ENCODE results near the gene MBNL2. TPM values are rescaled to one million over a fixed set of nuclear protein-coding genes. Genes with fewer than 3 reads are reported as not detected.

The MBNL2 gene
- total and polyA plus RNA-seq, 2 of the 4 experiments (the other 2 are of a cell fraction), result 26.9 to 103 TPM

DNA sequence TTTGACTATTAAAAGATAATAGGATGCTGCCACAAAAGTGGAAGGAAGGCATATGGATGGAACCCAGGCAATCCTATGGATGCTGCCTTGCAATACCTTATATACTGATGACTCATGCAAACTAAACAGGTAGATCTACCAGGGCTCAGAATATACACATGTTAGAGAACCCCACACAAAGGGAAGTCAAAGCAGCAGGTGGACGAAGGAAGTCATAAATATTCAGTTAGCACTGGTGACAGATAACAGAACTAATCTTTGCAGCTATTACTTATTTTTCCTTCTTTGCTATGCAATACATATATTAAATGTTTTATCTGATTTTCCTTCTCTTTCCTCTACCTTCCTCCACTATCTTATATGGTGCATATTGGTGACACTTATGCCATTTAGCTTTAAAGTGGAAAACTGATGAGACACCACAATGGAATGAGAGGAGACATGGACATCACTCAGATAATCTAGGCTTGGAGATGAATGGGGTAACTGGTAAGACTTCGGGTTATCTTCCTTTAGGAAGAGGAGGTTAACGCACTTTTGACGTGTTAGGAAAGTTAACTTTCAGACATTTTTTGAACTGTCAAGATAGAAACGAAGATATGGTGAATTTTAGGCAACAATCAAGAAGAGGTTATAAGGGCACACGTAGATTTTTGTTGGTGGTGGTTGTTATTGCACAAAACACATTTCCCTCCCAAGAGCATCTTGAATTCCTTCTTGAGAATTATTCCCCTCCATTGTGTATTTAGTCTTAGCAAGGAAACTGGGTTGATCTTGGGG is 39.8 kb upstream of the MBNL2 start (continued):
- no peak for TF ChIP-seq NFE2L2 (IDR thresholded peaks at IDR 0.05; ENCODE audit: low read depth, low read length)
- TF ChIP-seq BHLHE40 (IDR thresholded peaks at IDR 0.05; ENCODE audit: low read depth, low read length), result no peak
- TF ChIP-seq CEBPB (IDR thresholded peaks at IDR 0.05; ENCODE audit: low read depth, low read length), result no peak
- no peak for TF ChIP-seq POLR2A (IDR thresholded peaks at IDR 0.05; ENCODE audit: low read depth, low read length)

DNA sequence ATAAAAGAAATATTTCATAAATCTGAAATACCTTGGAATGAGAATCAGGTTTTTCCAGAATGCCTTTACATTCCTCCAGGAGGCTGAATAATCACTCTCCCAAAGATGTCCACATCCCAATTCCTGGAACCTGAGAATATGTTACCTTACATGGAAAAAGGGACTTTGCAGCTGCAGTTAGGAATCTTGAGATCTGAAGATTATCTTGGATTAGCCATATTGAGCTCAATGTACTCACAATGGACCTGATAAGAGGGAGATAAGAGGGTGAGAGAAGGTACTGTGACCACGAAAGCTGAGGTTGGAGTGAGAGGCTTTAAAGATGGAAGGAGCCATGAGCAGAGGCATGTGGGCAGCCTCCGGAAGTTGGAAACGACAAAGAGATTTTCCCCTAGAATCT is 36.8 kb upstream of the MBNL2 start:
- no peak overlapping the region for H3K4me2 ChIP-seq (ENCODE audit: low read depth, low read length)
- no peak overlapping the region for H2AFZ ChIP-seq (replicated peaks; ENCODE audit: low read length, poor library complexity)
- ChIA-PET CTCF (interaction anchor here (0.9 kb wide), 1 partner anchor 76 kb away, joined by 3 read pairs; no protein-coding TSS in a partner anchor), POLR2A (ENCODE audit: unreplicated experiment) (no interaction called here)
- no peak overlapping the region for H3K27ac ChIP-seq (ENCODE audit: insufficient read depth, low read length)
- H3K14ac ChIP-seq (replicated peaks; ENCODE audit: low read depth, low read length), result no peak overlapping the region
- H4K20me1 ChIP-seq (ENCODE audit: insufficient read depth, low read length), result no peaks in the 10 kb centered on the region
- no peak overlapping the region for H2BK15ac ChIP-seq (ENCODE audit: low read depth, low read length)
- no peak overlapping the region for H2BK20ac ChIP-seq (ENCODE audit: low read depth, low read length)
- no peak overlapping the region for H2BK120ac ChIP-seq (ENCODE audit: low read depth, low read length)
- H3K9me1 ChIP-seq (ENCODE audit: insufficient read depth, low read length), result no peaks in the 10 kb centered on the region
- no peak overlapping the region for H2BK5ac ChIP-seq (ENCODE audit: low read depth, low read length, poor library complexity, severe bottlenecking)
- WGBS, 2 experiments (ENCODE audit: extremely low coverage in 2 of 2, insufficient read length in 1 of 2), result no CpG with 5 or more reads among the region's 3 CpGs
- H3K9ac ChIP-seq (ENCODE audit: low read depth, low read length), result no peak overlapping the region
- dilution Hi-C loops (cut with HindIII; ENCODE audit: low sequenced_read_pairs, unreplicated experiment), result no loop called here
- no peaks in the 10 kb centered on the region; the same call in 1 of the 2 replicates for H3K27me3 ChIP-seq (ENCODE audit: control insufficient read depth, insufficient read depth, low read length)
- no peak overlapping the region for H4K91ac ChIP-seq (ENCODE audit: insufficient read depth, low read depth, low read length)
- in situ Hi-C loops (cut with MboI; ENCODE audit: low sequenced_read_pairs), result no loop called here
- no peak overlapping the region for H4K5ac ChIP-seq (ENCODE audit: low read depth, low read length)
- H4K8ac ChIP-seq (ENCODE audit: low read depth in 2 of 2, low read length in 2 of 2), result no peak overlapping the region
- BruUV-seq (replicated peaks), result no TSS peak
- ATAC-seq (ENCODE audit: low read depth) (no peak), DNase-seq (no peak)
- H2AK9ac ChIP-seq (replicated peaks; ENCODE audit: low read depth, low read length, poor library complexity), result no peak overlapping the region
- no peak overlapping the region for H3K4me3 ChIP-seq (ENCODE audit: insufficient read depth, low read depth, low read length)
- no peak overlapping the region for H3K56ac ChIP-seq (ENCODE audit: extremely low read depth, insufficient read depth, low read length)
- no peak overlapping the region for H3K4ac ChIP-seq (ENCODE audit: low read depth, low read length)
- no peak overlapping the region for H3K23ac ChIP-seq (ENCODE audit: low read depth, low read length)
- H3K9me3 ChIP-seq (ENCODE audit: control insufficient read depth, insufficient read depth, low read length), result no peaks in the 10 kb centered on the region
- no peaks in the 10 kb centered on the region for H3K36me3 ChIP-seq (ENCODE audit: control insufficient read depth, insufficient read depth, low read length)
- H2AK5ac ChIP-seq (ENCODE audit: low read depth, low read length), result no peak overlapping the region
- TF ChIP-seq MAFK (IDR thresholded peaks at IDR 0.05; ENCODE audit: low read depth, low read length) (no peak), CHD1 (IDR thresholded peaks at IDR 0.05; ENCODE audit: low read depth, low read length) (no peak)
- H3K79me1 ChIP-seq (ENCODE audit: low read depth in 1 of 2, low read length in 2 of 2), result no peaks in the 10 kb centered on the region
- intact Hi-C loops (cut with micrococcal nuclease), result no loop called here
- H3K18ac ChIP-seq (ENCODE audit: low read depth, low read length), result no peak overlapping the region
- no peaks in the 10 kb centered on the region for H3K4me1 ChIP-seq (ENCODE audit: control insufficient read depth, insufficient read depth, low read length)

Data from IMR-90 (cell line).